H1 (cell line): ENCODE measurements around the gene RASGEF1C. TPM values are rescaled to one million over a fixed set of nuclear protein-coding genes. Genes with fewer than 3 reads are reported as not detected.

Experiments
- CHD7 ChIP-seq: fragments of 300-600 bp; sonication (generic); IDR thresholded peaks from 2 replicates; pipeline ENCODE4 v1.7.1; 2012; ENCODE audit warnings: low read length, moderate library complexity, mild to moderate bottlenecking, inconsistent platforms; ENCODE audit not compliant: insufficient replicate concordance
- KDM4A ChIP-seq: IDR thresholded peaks from one replicate; pipeline ENCODE4 v1.7.1; 2012; ENCODE audit warnings: low read depth, mild to moderate bottlenecking, moderate library complexity, low read length, inconsistent platforms; ENCODE audit not compliant: severe bottlenecking
- POLR2AphosphoS5 ChIP-seq: IDR thresholded peaks from 2 replicates; pipeline ENCODE4 v1.6.1; 2011; ENCODE audit warnings: low read depth, low read length
- TAF1 ChIP-seq: IDR thresholded peaks from 2 replicates; pipeline ENCODE4 v1.6.1; 2011; ENCODE audit warnings: mild to moderate bottlenecking, low read depth, low read length
- polyA plus RNA-seq, 7 experiments: library from polyadenylated mRNA; depleted of rRNA in 3 of 7; stranded (reverse) in 5 of 7; unstranded in 2 of 7; fragments of >200 nt in 5 of 7; fragments of 200-250 nt in 2 of 7; gene quantifications; 1 replicate in 5 of 7; 2 replicates in 1 of 7; 4 replicates in 1 of 7; pipeline versions ENCODE4 v1.2.1 to v1.2.3, GENCODE V29; 2011 to 2013; ENCODE audit warnings: missing spikeins in 2 of 7, mixed read lengths in 2 of 7
- total RNA-seq: library from RNA; stranded (reverse); fragmentation: NEBNext Ultra II Directional; extraction: Animal tissue kit (Norgen Biotek cat#: 25700); gene quantifications from 2 replicates; pipeline ENCODE4 v1.2.1, GENCODE V29; 2021

RASGEF1C gene
- total and polyA plus RNA-seq, 2 of the 8 experiments (the other 6 are each of a cell fraction or from before 2014, with no cell fraction given): 0.26 to 0.61 TPM

- TF ChIP-seq CHD7 (no peak), KDM4A (no peak), POLR2AphosphoS5 (no peak), TAF1 (no peak)
These were observed 48.8 kb downstream of the RASGEF1C start (continued) for GRCh38 chr5:180160215-180160614.
